ENCODE measurements around the gene LSM11. TPM values are rescaled to one million over a fixed set of nuclear protein-coding genes. Genes with fewer than 3 reads are reported as not detected.
"Not testable (repeated sequence)": the region's sequence is repeated elsewhere in the genome, so short reads cannot be mapped to it uniquely, and the experiment has no call there.

Gene LSM11
- polyA plus RNA-seq, 1 donor from 2014 or later = 0.64 TPM

DNA sequence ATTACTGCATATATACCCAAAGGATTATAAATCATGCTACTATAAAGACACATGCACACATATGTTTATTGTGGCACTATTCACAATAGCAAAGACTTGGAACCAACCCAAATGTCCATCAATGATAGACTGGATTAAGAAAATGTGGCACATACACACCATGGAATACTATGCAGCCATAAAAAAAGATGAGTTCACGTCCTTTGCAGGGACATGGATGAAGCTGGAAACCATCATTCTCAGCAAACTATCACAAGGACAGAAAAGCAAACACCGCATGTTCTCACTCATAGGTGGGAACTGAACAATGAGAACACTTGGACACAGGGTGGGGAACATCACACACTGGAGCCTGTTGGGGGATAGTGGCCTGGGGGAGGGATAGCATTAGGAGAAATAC lies 16.9 kb upstream of the LSM11 start:
- H3K4me3 Mint-ChIP-seq, H3K36me3 Mint-ChIP-seq, H3K27me3 Mint-ChIP-seq, H3K9me3 Mint-ChIP-seq: not testable (repeated sequence)
- Mint-ChIP-seq H3K4me1 (peaks cover 30 to 37% (median 34%) of the 10 kb centered on the region in 3 donors), H3K27ac (peak overlapping the region in 1 of 3 donors; percentile 28)

GRCh38 chr5:157727858-157728257 lies 15.7 kb upstream of the LSM11 start:
- not testable (repeated sequence) for H3K27me3 Mint-ChIP-seq, H3K36me3 Mint-ChIP-seq, H3K4me3 Mint-ChIP-seq, H3K9me3 Mint-ChIP-seq
- peaks cover 40 to 44% (median 40%) of the 10 kb centered on the region in 3 donors for H3K4me1 Mint-ChIP-seq
- peak overlapping the region in 1 of 3 donors; percentile 76 for H3K27ac Mint-ChIP-seq

- peaks cover 0 to 3% (median 0%) of the 10 kb centered on the region in 3 donors for H3K9me3 Mint-ChIP-seq
- peaks cover 39 to 41% (median 40%) of the 10 kb centered on the region in 3 donors for H3K4me1 Mint-ChIP-seq
- peaks cover 3% of the 10 kb centered on the region for H3K36me3 Mint-ChIP-seq
- H3K4me3 Mint-ChIP-seq = peak overlapping the region; percentile 19 to 100 (median 72)
- peak overlapping the region; percentile 84 to 99 (median 98) for H3K27ac Mint-ChIP-seq
- no peaks in the 10 kb centered on the region for H3K27me3 Mint-ChIP-seq
Observed at GRCh38 chr5:157729858-157730257, 13.7 kb upstream of the LSM11 start.

- H3K27me3 Mint-ChIP-seq = no peaks in the 10 kb centered on the region
- peaks cover 1% of the 10 kb centered on the region for H3K36me3 Mint-ChIP-seq
- peaks cover 0 to 3% (median 0%) of the 10 kb centered on the region in 3 donors for H3K9me3 Mint-ChIP-seq
- peaks cover 31 to 34% (median 33%) of the 10 kb centered on the region in 3 donors for H3K4me1 Mint-ChIP-seq
- H3K27ac Mint-ChIP-seq = peak overlapping the region; percentile 97 to 99 (median 98)
- peak overlapping the region; percentile 98 to 100 (median 99) for H3K4me3 Mint-ChIP-seq
Observed at GRCh38 chr5:157730900-157731271, 12.6 kb upstream of the LSM11 start.

GRCh38 chr5:157731272-157732129 lies 12.0 kb upstream of the LSM11 start, which contains the start of gene THG1L:
THG1L (plus strand) TSS chr5:157731420; CDS start chr5:157731441, 21 bp downstream.
- H3K27me3 Mint-ChIP-seq = no peaks in the 10 kb centered on the region
- H3K27ac Mint-ChIP-seq = peak within 1 kb of the TSS; percentile 97 to 99 (median 98)
- peaks cover 26 to 34% (median 30%) of the 10 kb centered on the region in 3 donors for H3K4me1 Mint-ChIP-seq
- no peaks in the 10 kb centered on the region for H3K9me3 Mint-ChIP-seq
- H3K4me3 Mint-ChIP-seq = peak within 1 kb of the TSS; percentile 98 to 100 (median 99)
- peaks cover 1% of the 10 kb centered on the region for H3K36me3 Mint-ChIP-seq

DNA sequence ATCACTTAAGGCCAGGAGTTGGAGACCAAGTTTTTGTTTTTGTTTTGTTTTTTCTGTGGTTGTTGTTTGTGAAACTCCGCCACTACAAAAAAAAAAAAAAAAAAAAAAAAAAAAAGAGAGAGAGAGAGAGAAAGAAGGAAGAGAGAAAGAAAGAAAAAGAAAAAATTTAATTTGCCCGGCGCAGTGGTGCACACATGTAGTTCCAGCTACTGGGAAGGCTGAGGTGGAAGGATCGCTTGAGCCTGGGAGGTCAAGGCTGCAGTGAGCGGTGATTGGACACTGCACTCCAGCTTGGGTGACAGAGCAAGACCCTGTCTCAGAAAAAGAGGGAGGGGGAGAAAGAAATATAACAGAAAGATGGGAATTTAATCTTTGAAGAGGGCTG lies 11.4 kb upstream of the LSM11 start:
- Mint-ChIP-seq H3K9me3 (no peaks in the 10 kb centered on the region), H3K27me3 (no peaks in the 10 kb centered on the region), H3K36me3 (peaks cover 1% of the 10 kb centered on the region), H3K4me1 (peaks cover 24 to 34% (median 30%) of the 10 kb centered on the region in 3 donors), H3K4me3 (peak overlapping the region; percentile 98 to 100 (median 99)), H3K27ac (peak overlapping the region; percentile 97 to 99 (median 98))

- H3K9me3 Mint-ChIP-seq = no peaks in the 10 kb centered on the region
- H3K4me1 Mint-ChIP-seq = peaks cover 24 to 34% (median 30%) of the 10 kb centered on the region in 3 donors
- peak overlapping the region in 3 of 4 donors; percentile 38 to 99 (median 73) for H3K4me3 Mint-ChIP-seq
Observed at GRCh38 chr5:157732596-157733262, 10.8 kb upstream of the LSM11 start.

DNA sequence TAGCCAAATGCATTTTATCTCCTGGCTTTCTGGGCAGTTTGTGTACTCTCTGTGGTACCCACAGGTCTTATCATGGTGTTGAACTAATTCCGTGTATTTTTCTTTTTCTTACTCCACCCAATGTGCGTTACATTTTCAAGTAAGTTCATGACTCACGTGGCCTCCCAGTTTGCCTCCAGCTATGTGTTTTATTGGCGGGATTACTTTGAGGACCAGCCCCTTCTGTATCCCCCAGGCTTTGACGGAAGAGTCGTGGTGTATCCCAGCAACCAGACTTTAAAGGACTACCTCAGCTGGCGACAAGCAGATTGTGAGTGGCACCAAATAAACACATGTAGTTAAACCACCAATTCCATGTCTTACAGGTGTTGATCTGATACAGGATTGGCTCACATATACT lies 9.1 kb upstream of the LSM11 start:
- peak overlapping the region in 1 of 4 donors; percentile 68 for H3K4me3 Mint-ChIP-seq
- H3K27ac Mint-ChIP-seq = peak overlapping the region in 1 of 3 donors; percentile 79
- peaks cover 19 to 32% (median 26%) of the 10 kb centered on the region in 3 donors for H3K4me1 Mint-ChIP-seq
- H3K9me3 Mint-ChIP-seq = no peaks in the 10 kb centered on the region
- no peaks in the 10 kb centered on the region for H3K27me3 Mint-ChIP-seq
- H3K36me3 Mint-ChIP-seq = peaks cover 4% of the 10 kb centered on the region

More at GRCh38 chr5:157732596-157733262, 10.8 kb upstream of the LSM11 start:
- peak overlapping the region in 2 of 3 donors; percentile 98 to 99 for H3K27ac Mint-ChIP-seq
- peaks cover 3% of the 10 kb centered on the region for H3K36me3 Mint-ChIP-seq
- no peaks in the 10 kb centered on the region for H3K27me3 Mint-ChIP-seq

DNA sequence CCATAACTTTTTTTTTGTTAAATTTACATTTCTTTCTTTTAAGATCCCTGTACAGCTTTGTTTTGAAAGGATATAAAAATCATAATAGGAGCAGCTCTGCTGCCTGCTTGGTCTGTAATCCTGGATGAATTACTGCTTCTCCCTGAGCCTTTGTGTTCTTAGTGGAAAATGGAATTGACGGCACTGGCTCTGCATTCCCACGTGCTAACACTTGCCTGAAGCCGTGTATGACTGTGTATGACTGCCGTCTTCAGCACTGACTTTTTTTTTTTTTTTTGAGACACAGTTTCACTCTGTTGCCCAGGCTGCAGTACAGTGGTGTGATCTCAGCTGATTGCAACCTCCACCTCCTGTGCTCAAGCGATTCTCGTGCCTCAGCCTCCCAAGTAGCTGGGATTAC lies 7.5 kb upstream of the LSM11 start:
- Mint-ChIP-seq H3K27me3 (no peaks in the 10 kb centered on the region), H3K36me3 (peaks cover 4% of the 10 kb centered on the region), H3K4me1 (peaks cover 9 to 24% (median 17%) of the 10 kb centered on the region in 3 donors), H3K27ac (no peak overlapping the region), H3K4me3 (peak overlapping the region in 1 of 4 donors; percentile 27), H3K9me3 (no peaks in the 10 kb centered on the region)

GRCh38 chr5:157739388-157740228 lies 3.9 kb upstream of the LSM11 start:
- Mint-ChIP-seq H3K27me3 (no peaks in the 10 kb centered on the region), H3K4me1 (peaks cover 9 to 16% (median 14%) of the 10 kb centered on the region in 3 donors), H3K9me3 (no peaks in the 10 kb centered on the region), H3K36me3 (peaks cover 2% of the 10 kb centered on the region), H3K4me3 (peak overlapping the region in 1 of 4 donors; percentile 82), H3K27ac (no peak overlapping the region)

DNA sequence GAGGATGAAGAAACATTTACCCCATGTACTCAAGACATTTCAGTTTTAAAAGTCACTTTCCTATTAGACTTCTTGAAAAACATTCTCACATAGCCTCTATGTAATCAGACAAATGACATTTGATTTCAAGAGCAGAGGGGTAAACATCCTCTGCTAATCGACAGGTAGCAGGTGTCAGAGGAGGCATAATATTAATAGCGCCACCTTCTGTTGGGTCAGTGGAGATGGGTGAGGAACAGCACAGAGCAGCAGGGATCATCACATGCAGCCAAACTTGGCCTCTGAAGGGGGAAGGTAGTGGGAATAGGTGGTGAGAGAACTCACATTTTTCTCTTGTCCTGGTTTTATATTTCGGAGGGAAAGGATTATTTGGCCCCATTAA lies 3.3 kb upstream of the LSM11 start:
- H3K9me3 Mint-ChIP-seq = no peaks in the 10 kb centered on the region
- peak overlapping the region in 1 of 3 donors; percentile 81 for H3K27ac Mint-ChIP-seq
- peak overlapping the region in 1 of 4 donors; percentile 82 for H3K4me3 Mint-ChIP-seq
- peaks cover 15 to 17% (median 16%) of the 10 kb centered on the region in 3 donors for H3K4me1 Mint-ChIP-seq
- no peaks in the 10 kb centered on the region for H3K27me3 Mint-ChIP-seq
- peaks cover 2% of the 10 kb centered on the region for H3K36me3 Mint-ChIP-seq

GRCh38 chr5:157741131-157741530 lies 2.4 kb upstream of the LSM11 start:
- H3K4me3 Mint-ChIP-seq = no peak overlapping the region
- H3K27me3 Mint-ChIP-seq = no peaks in the 10 kb centered on the region
- H3K27ac Mint-ChIP-seq = no peak overlapping the region
- peaks cover 16 to 18% (median 17%) of the 10 kb centered on the region in 3 donors for H3K4me1 Mint-ChIP-seq
- H3K9me3 Mint-ChIP-seq = no peaks in the 10 kb centered on the region
- H3K36me3 Mint-ChIP-seq = peaks cover 2% of the 10 kb centered on the region

- H3K36me3 Mint-ChIP-seq = peaks cover 2% of the 10 kb centered on the region
- no peaks in the 10 kb centered on the region for H3K27me3 Mint-ChIP-seq
- H3K9me3 Mint-ChIP-seq = no peaks in the 10 kb centered on the region
- peak overlapping the region in 2 of 3 donors; percentile 24 to 94 for H3K27ac Mint-ChIP-seq
- peaks cover 16 to 20% (median 17%) of the 10 kb centered on the region in 3 donors for H3K4me1 Mint-ChIP-seq
- H3K4me3 Mint-ChIP-seq = peak overlapping the region; percentile 75 to 98 (median 92)
Observed at GRCh38 chr5:157744051-157745011, 819 bp downstream of the LSM11 start.

Data from IgD-negative memory B cell (primary cell).